SK-MEL-5 (cell line): ENCODE results near the gene REX1BD. TPM values are rescaled to one million over a fixed set of nuclear protein-coding genes. Genes with fewer than 3 reads are reported as not detected.
A peak's percentile ranks its signal among the peaks of the same experiment; 100 is the strongest.

Experiments
- DNase-seq: peaks from one replicate; pipeline ENCODE4 v3.0.0-alpha.2; 2016; ENCODE audit warnings: low read depth, low spot score
- in situ Hi-C: cut with HindIII; loops from 2 replicates; pipeline ENCODE4 v1.10.0; 2016; ENCODE audit warnings: low sequenced_read_pairs, high pct_unique_total_duplicates, low pct_unique_long_range_greater_than_20kb
- small RNA-seq, 2 experiments: library from RNA; depleted of rRNA; stranded (forward); fragments of <200 nt; gene quantifications; one replicate each; pipeline ENCODE3, GENCODE V24; 2014
- total RNA-seq: library from RNA; depleted of rRNA; stranded (reverse); fragments of >200 nt; shearing (Covaris generic); gene quantifications from 2 replicates; pipeline ENCODE4 v1.2.3, GENCODE V29; 2014; rRNA removed

Gene REX1BD
- total RNA-seq, 1 experiment from 2014 or later = 28.8 TPM

DNA sequence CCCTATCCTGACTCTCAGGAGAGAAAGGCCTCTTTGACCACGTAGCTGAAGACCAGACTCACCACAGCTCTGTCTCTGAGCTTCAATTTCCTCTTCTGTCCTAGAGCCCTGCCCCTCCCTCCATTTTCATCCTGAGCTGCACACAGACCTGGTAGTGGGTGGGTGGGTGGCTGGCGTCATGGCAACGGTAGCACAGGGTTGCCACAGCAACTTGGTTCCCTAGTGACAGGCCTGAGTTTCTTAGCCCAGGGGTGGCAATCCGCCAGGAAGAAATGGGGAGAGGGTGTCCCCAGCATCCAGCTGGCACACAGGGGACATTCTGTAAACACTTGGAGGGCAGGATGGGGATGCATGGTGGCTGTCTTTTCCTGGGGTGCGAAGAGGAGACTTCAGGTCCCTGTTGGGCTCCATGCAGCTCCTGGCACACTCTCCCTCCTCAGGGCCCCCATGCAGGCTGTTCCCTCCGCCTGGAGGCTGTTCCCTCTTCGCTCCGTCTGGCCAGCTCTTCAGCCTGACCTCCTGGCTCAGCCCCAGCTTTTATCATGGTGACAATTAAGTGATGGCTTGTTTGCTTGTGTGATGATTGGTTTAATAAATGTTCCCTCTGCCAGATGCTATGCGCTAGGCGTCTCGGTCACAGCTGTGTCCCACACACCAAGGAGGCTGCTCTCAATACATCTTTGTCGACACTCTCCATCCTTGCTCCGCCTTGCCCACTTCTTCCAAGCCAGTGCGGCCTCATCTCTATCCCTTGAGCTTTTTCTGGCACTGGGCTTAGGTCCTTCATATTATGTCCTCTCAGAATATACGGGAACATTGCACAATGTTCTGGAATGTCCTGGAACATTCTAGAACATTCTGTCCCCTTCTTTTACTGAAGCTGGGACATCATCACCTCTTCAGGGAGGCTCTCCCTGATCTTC, 40.8 kb downstream of the REX1BD start:
- no peak for DNase-seq
- in situ Hi-C loops = no loop called here

DNA sequence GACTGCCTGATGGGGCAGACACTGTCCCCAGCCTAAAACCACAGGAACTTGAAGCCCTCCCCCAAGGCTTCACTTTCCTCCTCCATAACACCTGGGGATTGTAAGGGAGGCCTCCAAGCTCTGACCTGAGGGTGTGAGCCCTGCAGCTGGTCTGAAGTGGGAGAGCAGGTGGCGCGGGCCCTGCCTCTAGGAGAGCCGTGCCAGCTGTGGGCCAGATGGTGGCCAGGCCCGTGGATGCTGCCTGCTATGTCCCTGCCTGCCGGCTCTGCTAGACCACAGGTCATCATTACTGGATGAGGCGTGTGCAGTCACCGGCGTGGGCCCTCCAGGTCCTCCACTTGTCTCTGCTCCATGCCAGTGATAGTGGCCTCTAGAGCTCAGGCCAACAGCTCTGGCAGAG, 44.7 kb downstream of the REX1BD start:
- in situ Hi-C loops = no loop called here
- DNase-seq = no peak

DNA sequence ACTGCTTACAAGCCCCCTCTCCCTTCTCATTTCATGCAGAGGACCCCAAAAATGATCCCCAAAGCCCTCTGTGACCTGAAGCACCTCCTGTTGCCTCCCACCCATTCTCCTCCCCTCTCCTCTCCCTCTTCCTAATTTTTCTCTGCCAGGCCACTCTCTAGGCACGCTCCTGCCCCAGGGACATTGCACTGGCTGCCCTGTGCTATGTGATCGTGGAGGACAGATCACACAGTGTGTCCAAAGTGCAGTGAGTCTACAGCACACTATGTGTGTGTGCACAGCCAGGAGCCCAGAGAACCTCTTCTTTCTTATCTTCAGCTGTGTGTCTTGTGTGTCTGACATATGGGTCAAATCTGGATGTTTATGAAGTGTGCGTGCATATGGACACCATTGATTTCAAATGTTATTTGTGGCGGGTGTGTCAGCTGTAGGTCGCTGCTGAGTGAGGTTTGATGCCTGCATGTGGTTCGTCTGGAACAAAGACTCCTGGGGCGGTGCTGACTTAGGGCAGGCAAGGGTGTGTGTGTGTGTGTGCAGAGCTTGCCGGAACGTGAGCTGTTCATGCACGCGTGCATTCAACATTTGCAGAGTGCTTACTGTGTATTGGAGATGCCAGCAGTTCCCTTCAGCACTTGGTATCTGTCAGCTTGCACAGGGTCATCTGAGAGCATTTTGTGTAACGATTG, 46.2 kb downstream of the REX1BD start:
- in situ Hi-C loops = no loop called here
- no peak for DNase-seq

DNA sequence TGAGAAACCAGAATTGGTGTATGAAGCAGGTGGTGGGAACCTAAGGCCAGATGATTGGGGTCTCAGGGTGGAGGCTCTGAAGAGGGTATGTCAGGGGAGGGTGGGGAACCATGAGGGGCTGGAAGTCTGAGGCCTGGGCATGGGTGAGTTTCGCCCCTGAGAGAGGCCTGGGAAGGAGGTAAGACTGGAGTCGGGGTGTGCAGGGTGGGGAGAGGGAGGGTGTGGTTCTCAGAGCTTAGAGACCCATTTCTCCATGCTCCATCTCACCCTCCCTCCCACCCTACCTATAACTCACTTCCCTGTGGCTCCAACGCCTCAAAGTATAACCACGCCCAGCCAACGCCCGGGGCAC, 47.2 kb downstream of the REX1BD start:
- no peak for DNase-seq
- in situ Hi-C loops = no loop called here

DNA sequence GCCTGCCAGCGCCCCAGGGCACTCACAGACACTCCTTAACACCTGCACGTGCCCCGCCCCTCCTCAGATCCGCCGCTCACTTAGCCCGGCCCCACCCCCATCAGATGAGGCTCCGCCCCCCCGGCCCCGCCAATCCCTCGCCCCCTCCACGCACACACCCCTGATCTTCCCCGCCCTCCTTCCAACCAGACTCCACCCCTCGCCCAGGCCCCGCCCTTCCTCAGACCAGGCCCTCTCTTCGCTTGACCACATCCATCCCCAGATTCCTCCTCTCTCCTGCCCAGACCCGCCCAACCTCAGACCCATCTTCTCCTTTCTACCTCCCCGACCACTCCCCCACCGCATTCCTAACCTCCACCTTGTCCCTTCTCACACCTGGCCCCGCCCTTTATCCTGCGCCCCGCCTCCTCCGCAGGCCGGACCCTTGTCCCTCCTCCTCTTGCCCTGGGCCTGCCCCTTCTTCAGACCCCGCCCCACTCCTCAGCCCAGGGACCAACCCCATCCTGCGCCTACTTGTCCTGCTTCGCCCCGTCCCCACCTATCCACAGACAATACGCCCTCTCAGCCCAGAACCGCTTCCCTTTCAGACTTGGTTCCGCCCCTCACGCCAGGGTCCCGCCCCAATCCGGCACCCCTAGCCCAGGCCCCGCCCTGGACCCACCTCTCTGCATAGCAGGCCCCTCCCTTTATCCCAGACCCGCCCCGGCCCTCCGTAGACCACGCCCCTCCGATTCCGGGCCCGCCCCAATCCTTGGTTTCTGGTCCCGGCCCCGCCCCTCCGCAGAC, 47.8 kb downstream of the REX1BD start:
- DNase-seq = peak; percentile 92
- in situ Hi-C loops = no loop called here

DNA sequence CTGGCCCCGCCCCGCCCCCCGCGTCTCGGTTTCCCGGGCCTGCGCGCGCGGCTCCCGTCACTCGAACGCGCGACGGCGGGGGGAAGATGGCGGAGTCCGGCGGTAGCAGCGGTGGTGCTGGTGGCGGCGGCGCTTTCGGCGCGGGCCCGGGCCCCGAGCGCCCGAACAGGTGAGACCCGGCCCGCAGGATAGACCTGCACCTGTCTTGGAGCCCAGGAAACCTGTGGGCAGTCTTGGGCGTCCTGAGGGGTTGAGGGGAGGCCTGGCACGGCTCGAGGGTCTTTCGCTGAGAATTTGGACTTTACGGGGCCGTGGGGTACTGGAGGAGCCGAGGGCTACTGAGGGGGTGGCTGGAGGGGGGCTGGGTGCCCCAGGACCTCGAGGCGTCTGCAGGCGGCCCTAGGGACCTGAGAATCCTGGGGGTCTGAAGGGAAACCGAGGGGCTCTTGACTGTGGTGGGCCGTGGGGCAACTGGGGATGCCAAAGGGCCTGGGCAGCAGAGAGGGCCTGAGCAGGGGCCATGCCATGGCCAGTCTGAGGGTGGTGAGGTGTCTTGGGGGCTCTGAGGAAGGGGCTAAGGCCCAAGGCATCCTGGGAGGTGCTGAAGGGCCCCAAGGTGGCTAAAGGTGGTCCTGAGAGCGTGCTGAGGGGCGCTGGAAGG, 48.5 kb downstream of the REX1BD start, which contains the start of gene KLHL26:
KLHL26 (plus strand) TSS at position 60 of the 661 bp plus-strand sequence; CDS start at position 87, 27 bp downstream.
- no peak for DNase-seq
- in situ Hi-C loops = no loop called here

DNA sequence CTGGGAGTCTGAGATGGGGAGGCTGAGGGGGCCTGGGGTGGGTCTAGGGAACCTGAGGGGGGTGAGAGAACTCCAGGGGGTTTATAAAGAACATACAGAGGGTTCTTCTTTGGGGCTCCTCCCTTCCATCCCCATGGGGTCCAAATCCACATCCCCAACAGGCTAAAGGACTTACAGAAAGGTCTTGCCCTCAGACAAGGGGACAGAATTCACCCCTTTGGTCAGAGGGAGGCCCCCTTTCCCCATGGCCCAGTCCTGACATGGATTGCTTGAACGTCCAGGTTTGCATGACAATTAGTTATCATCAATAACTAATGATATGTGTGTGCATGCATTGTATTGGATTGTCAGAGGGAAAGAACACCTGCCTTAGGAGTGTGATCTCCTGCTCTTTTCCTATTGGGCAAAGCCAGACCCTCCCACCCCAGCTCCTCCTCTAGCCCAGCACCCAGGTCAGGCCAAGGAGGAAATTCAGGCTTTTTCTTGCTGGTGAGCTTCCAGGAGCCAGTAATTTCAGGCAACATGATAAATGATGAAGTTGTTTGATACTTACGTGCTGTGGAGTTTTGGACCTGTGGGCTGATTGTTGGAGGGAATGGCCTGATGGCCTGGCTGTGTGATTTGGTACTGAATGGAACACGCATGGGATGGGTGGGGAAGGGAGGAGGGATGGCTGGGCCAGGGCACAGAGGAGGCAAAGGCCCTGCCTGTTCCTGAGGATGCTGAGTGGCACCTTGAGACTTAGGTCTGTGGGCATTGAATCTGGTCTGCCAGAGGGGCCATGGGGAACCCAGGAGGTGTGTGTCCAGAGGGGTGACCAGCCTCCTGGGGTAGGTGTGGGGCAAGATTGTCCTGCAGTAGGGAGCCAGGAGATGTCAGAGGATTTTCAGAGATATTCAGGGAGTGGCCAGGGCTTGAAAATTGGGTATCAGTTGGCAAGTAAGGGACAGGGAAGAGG, 49.4 kb downstream of the REX1BD start:
- DNase-seq = peak; percentile 12
- in situ Hi-C loops = no loop called here

DNA sequence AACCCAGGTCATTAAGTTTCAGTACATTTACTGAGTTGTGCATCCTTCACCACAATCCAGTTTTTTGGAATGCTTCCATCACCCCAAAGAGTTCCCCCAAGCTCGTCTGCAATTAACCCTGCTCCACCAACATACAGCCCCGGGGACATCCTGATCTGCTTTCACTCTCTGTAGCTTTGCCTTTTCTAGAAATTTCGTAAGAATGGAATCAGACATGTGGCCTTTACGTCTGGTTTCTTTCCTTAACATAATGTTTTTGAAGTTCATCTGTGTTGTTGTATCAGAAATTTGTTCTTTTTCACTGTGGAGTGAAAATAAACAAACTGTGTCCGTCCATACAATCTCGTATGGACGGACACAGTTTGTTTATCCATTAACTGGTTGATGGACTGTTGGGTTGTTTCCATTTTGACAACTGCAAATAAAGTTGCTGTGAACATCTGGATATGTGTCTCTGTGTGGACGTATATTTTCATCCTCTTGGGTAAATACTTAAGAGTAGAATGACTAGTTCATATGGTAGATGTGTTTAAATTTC, 51.2 kb downstream of the REX1BD start:
- in situ Hi-C loops = no loop called here
- no peak for DNase-seq

Small RNAs within 50 kb of the gene (small RNA-seq; reads per million reads assigned to genes)
- 0 reads per million in 2 experiments for gene RN7SL155P

Other genes starting within 250 kb of the REX1BD start
- 8.1 and 10.5 TPM in 2 replicates for gene PGPEP1, start 248.2 kb upstream of the REX1BD start, total RNA-seq
- 873 and 1,003 TPM in 2 replicates for gene GDF15, start 202.6 kb upstream of the REX1BD start, total RNA-seq
- gene LRRC25, start 191.2 kb upstream of the REX1BD start, total RNA-seq = not detected in 2 replicates
- 18.9 and 25.7 TPM in 2 replicates for gene SSBP4, start 169.4 kb upstream of the REX1BD start, total RNA-seq
- gene ISYNA1, start 150.7 kb upstream of the REX1BD start, total RNA-seq = 8.3 and 12.7 TPM in 2 replicates
- 4.0 and 4.7 TPM in 2 replicates for gene ELL, start 66.7 kb upstream of the REX1BD start, total RNA-seq
- gene FKBP8, start 45.2 kb upstream of the REX1BD start, total RNA-seq = 151 and 174 TPM in 2 replicates
- gene KXD1, start 30.9 kb upstream of the REX1BD start, total RNA-seq = 70.6 and 74.1 TPM in 2 replicates
- 1,284 and 1,363 TPM in 2 replicates for gene UBA52, start 16.9 kb upstream of the REX1BD start, total RNA-seq
- gene CRLF1, start 18.0 kb downstream of the REX1BD start, total RNA-seq = 0.32 and 2.6 TPM in 2 replicates
- 0.08 TPM in 1 of 2 replicates, not detected in the other for gene TMEM59L, start 24.1 kb downstream of the REX1BD start, total RNA-seq
- 0.77 and 1.3 TPM in 2 replicates for gene KLHL26, start 48.2 kb downstream of the REX1BD start, total RNA-seq
- 0.95 and 1.2 TPM in 2 replicates for gene CRTC1, start 94.9 kb downstream of the REX1BD start, total RNA-seq
- not detected in 2 replicates for gene COMP, start 202.5 kb downstream of the REX1BD start, total RNA-seq
- gene UPF1, start 243.2 kb downstream of the REX1BD start, total RNA-seq = 22.4 and 25.7 TPM in 2 replicates